ENCODE data around the gene CNIH3.

Gene CNIH3

GRCh38 chr1:224782281-224783000, 166.3 kb downstream of the CNIH3 start:
- Histone ChIP-seq H3K36me3 (ENCODE audit: control insufficient read depth in 1 of 2, insufficient read depth in 2 of 2, low read length in 2 of 2) (no peaks in the 10 kb centered on the region), H3K27ac (ENCODE audit: low read length) (no peak overlapping the region), H3K4me3 (ENCODE audit: low read depth in 1 of 2, low read length in 2 of 2) (no peak overlapping the region), H3K27me3 (ENCODE audit: low read depth, low read length) (no peaks in the 10 kb centered on the region), H3K4me1 (ENCODE audit: control insufficient read depth in 1 of 2, insufficient read depth in 2 of 2, low read length in 2 of 2) (no peaks in the 10 kb centered on the region), H3K9me3 (ENCODE audit: control insufficient read depth in 1 of 2, low read length in 2 of 2) (no peaks in the 10 kb centered on the region)

- Histone ChIP-seq H3K4me3 (ENCODE audit: low read depth in 1 of 2, low read length in 2 of 2) (no peak overlapping the region), H3K9me3 (ENCODE audit: control insufficient read depth in 1 of 2, low read length in 2 of 2) (no peaks in the 10 kb centered on the region), H3K36me3 (ENCODE audit: control insufficient read depth in 1 of 2, insufficient read depth in 2 of 2, low read length in 2 of 2) (no peaks in the 10 kb centered on the region), H3K27ac (ENCODE audit: low read length) (no peak overlapping the region), H3K4me1 (ENCODE audit: control insufficient read depth in 1 of 2, insufficient read depth in 2 of 2, low read length in 2 of 2) (no peaks in the 10 kb centered on the region), H3K27me3 (ENCODE audit: low read depth, low read length) (no peaks in the 10 kb centered on the region)
Measured at GRCh38 chr1:224783006-224783651, 167.0 kb downstream of the CNIH3 start.

- Histone ChIP-seq H3K27ac (ENCODE audit: low read length) (no peak overlapping the region), H3K9me3 (ENCODE audit: control insufficient read depth in 1 of 2, low read length in 2 of 2) (no peaks in the 10 kb centered on the region), H3K4me3 (ENCODE audit: low read depth in 1 of 2, low read length in 2 of 2) (no peak overlapping the region), H3K36me3 (ENCODE audit: control insufficient read depth in 1 of 2, insufficient read depth in 2 of 2, low read length in 2 of 2) (no peaks in the 10 kb centered on the region), H3K27me3 (ENCODE audit: low read depth, low read length) (no peaks in the 10 kb centered on the region), H3K4me1 (ENCODE audit: control insufficient read depth in 1 of 2, insufficient read depth in 2 of 2, low read length in 2 of 2) (no peaks in the 10 kb centered on the region)
Measured at GRCh38 chr1:224784265-224785039, 168.3 kb downstream of the CNIH3 start.

GRCh38 chr1:224785040-224785328, 168.9 kb downstream of the CNIH3 start:
- Histone ChIP-seq H3K36me3 (ENCODE audit: control insufficient read depth in 1 of 2, insufficient read depth in 2 of 2, low read length in 2 of 2) (no peaks in the 10 kb centered on the region), H3K4me1 (ENCODE audit: control insufficient read depth in 1 of 2, insufficient read depth in 2 of 2, low read length in 2 of 2) (no peaks in the 10 kb centered on the region), H3K27me3 (ENCODE audit: low read depth, low read length) (no peaks in the 10 kb centered on the region), H3K9me3 (ENCODE audit: control insufficient read depth in 1 of 2, low read length in 2 of 2) (no peaks in the 10 kb centered on the region), H3K4me3 (ENCODE audit: low read depth in 1 of 2, low read length in 2 of 2) (no peak overlapping the region), H3K27ac (ENCODE audit: low read length) (no peak overlapping the region)

- Histone ChIP-seq H3K36me3 (ENCODE audit: control insufficient read depth in 1 of 2, insufficient read depth in 2 of 2, low read length in 2 of 2) (no peaks in the 10 kb centered on the region), H3K27ac (ENCODE audit: low read length) (no peak overlapping the region), H3K4me3 (ENCODE audit: low read depth in 1 of 2, low read length in 2 of 2) (no peak overlapping the region), H3K27me3 (ENCODE audit: low read depth, low read length) (no peaks in the 10 kb centered on the region), H3K9me3 (ENCODE audit: control insufficient read depth in 1 of 2, low read length in 2 of 2) (no peaks in the 10 kb centered on the region), H3K4me1 (ENCODE audit: control insufficient read depth in 1 of 2, insufficient read depth in 2 of 2, low read length in 2 of 2) (no peaks in the 10 kb centered on the region)
Measured at GRCh38 chr1:224785622-224786021, 169.5 kb downstream of the CNIH3 start.

- H3K4me1 ChIP-seq (ENCODE audit: control insufficient read depth in 1 of 2, insufficient read depth in 2 of 2, low read length in 2 of 2) = no peaks in the 10 kb centered on the region
- no peaks in the 10 kb centered on the region for H3K36me3 ChIP-seq (ENCODE audit: control insufficient read depth in 1 of 2, insufficient read depth in 2 of 2, low read length in 2 of 2)
- H3K9me3 ChIP-seq (ENCODE audit: control insufficient read depth in 1 of 2, low read length in 2 of 2) = no peaks in the 10 kb centered on the region
- no peaks in the 10 kb centered on the region for H3K27me3 ChIP-seq (ENCODE audit: low read depth, low read length)
- H3K27ac ChIP-seq (ENCODE audit: low read length) = no peak overlapping the region
- no peak overlapping the region for H3K4me3 ChIP-seq (ENCODE audit: low read depth in 1 of 2, low read length in 2 of 2)
Measured at GRCh38 chr1:224786533-224787250, 170.6 kb downstream of the CNIH3 start.

GRCh38 chr1:224789311-224789710, 173.2 kb downstream of the CNIH3 start:
- no peaks in the 10 kb centered on the region for H3K9me3 ChIP-seq (ENCODE audit: control insufficient read depth in 1 of 2, low read length in 2 of 2)
- H3K4me1 ChIP-seq (ENCODE audit: control insufficient read depth in 1 of 2, insufficient read depth in 2 of 2, low read length in 2 of 2) = no peaks in the 10 kb centered on the region
- H3K36me3 ChIP-seq (ENCODE audit: control insufficient read depth in 1 of 2, insufficient read depth in 2 of 2, low read length in 2 of 2) = no peaks in the 10 kb centered on the region
- H3K4me3 ChIP-seq (ENCODE audit: low read depth in 1 of 2, low read length in 2 of 2) = no peak overlapping the region
- no peaks in the 10 kb centered on the region for H3K27me3 ChIP-seq (ENCODE audit: low read depth, low read length)
- no peak overlapping the region for H3K27ac ChIP-seq (ENCODE audit: low read length)
